B cell (primary cell): Measurements from ENCODE around the gene EPHB1. TPM values are rescaled to one million over a fixed set of nuclear protein-coding genes. Genes with fewer than 3 reads are reported as not detected.

Source experiments
- ATAC-seq: fragments of 200-7000 bp; cut with Tn5 transposase; one replicate; pipeline ENCODE4 v1.10.0; 2021; ENCODE audit warnings: low read depth, mild to moderate bottlenecking, moderate number of reproducible peaks, moderate library complexity
- CTCF ChIA-PET: fragments of 350-600 bp; sonication (Branson Sonifier 250); formaldehyde crosslinking; loops from one replicate; lab custom pipeline; 2021; ENCODE audit warnings: antibody characterized with exemption, inconsistent platforms; lab: Charles Lee
- POLR2A ChIA-PET: fragments of 350-600 bp; sonication (Branson Sonifier 250); formaldehyde crosslinking; loops from one replicate; lab custom pipeline; 2021; ENCODE audit warnings: antibody characterized with exemption; lab: Charles Lee
- DNase-seq: peaks from one replicate; pipeline ENCODE4 v3.0.0; 2013
- H2AFZ ChIP-seq: 2 replicates; pipeline ENCODE4 v1.6.1; 2012; ENCODE audit warnings: mild to moderate bottlenecking, low read depth, low read length; ENCODE audit not compliant: insufficient read depth, poor library complexity, severe bottlenecking
- H3K27ac ChIP-seq, 2 donors: 1 replicate in 1 of 2; 2 replicates in 1 of 2; pipeline ENCODE4 v1.5.1; 2012 to 2013; ENCODE audit warnings: low read length in 2 of 2, mild to moderate bottlenecking in 2 of 2, moderate library complexity in 1 of 2
- H3K27me3 ChIP-seq, 4 experiments: fragments of 200-600 bp in 1 of 4; sonication (generic) in 1 of 4; replicated peaks in 1 of 4; 1 replicate in 2 of 4; 2 replicates in 2 of 4; pipeline versions ENCODE4 v1.6.1 to v1.7.0; 2013 to 2016; ENCODE audit warnings: low read length in 3 of 4, mild to moderate bottlenecking in 2 of 4, mixed read lengths in 1 of 4, moderate library complexity in 1 of 4; ENCODE audit not compliant: insufficient read depth in 4 of 4, control insufficient read depth in 3 of 4; ENCODE audit errors: control extremely low read depth in 1 of 4
- H3K36me3 ChIP-seq, 2 experiments: replicated peaks in 1 of 2; 1 replicate in 1 of 2; 2 replicates in 1 of 2; pipeline versions ENCODE4 v1.6.1 to v1.7.1; 2013; ENCODE audit warnings: low read length in 1 of 2; ENCODE audit not compliant: insufficient read depth in 2 of 2, control insufficient read depth in 1 of 2; ENCODE audit errors: control extremely low read depth in 1 of 2, extremely low read depth in 1 of 2
- H3K4me1 ChIP-seq, 2 donors: fragments of 200-600 bp in 1 of 2; sonication (generic) in 1 of 2; 1 replicate in 1 of 2; 2 replicates in 1 of 2; pipeline versions ENCODE4 v1.5.1 to v1.6.1; 2013 to 2017; ENCODE audit warnings: low read length in 2 of 2; ENCODE audit not compliant: control insufficient read depth in 2 of 2, insufficient read depth in 2 of 2
- H3K4me2 ChIP-seq: replicated peaks from 2 replicates; pipeline ENCODE3; 2012; ENCODE audit warnings: mild to moderate bottlenecking, low read depth, low read length; ENCODE audit not compliant: poor library complexity, severe bottlenecking
- H3K4me3 ChIP-seq, 5 experiments: fragments of 200-600 bp in 1 of 5; sonication (generic) in 1 of 5; 1 replicate in 3 of 5; 2 replicates in 2 of 5; pipeline versions ENCODE4 v1.5.1 to v1.7.0; 2011 to 2016; ENCODE audit warnings: low read length in 4 of 5, mild to moderate bottlenecking in 4 of 5, low read depth in 2 of 5, control low read depth in 1 of 5, moderate library complexity in 1 of 5; ENCODE audit not compliant: insufficient read depth in 1 of 5; ENCODE audit errors: control extremely low read depth in 1 of 5, extremely low read depth in 1 of 5
- H3K79me2 ChIP-seq: fragments of 200-600 bp; sonication (generic); one replicate; pipeline ENCODE4 v1.6.0; 2016; ENCODE audit warnings: low read length; ENCODE audit not compliant: control insufficient read depth, insufficient read depth
- H3K9ac ChIP-seq: fragments of 200-600 bp; sonication (generic); 2 replicates; pipeline ENCODE4 v1.6.1; 2017; ENCODE audit warnings: mild to moderate bottlenecking, low read length, moderate library complexity
- H3K9me3 ChIP-seq, 3 donors: one replicate each; pipeline versions ENCODE4 v1.6.1 to v1.7.1; 2013; ENCODE audit warnings: low read length in 2 of 3; ENCODE audit not compliant: control insufficient read depth in 2 of 3, insufficient read depth in 1 of 3; ENCODE audit errors: control extremely low read depth in 1 of 3
- H4K20me1 ChIP-seq: 2 replicates; pipeline ENCODE4 v1.6.0; 2012; ENCODE audit warnings: mild to moderate bottlenecking, low read length; ENCODE audit not compliant: insufficient read depth, control insufficient read depth, poor library complexity, severe bottlenecking
- H3K27ac Mint-ChIP-seq: one replicate; pipeline ENCODE4 v1.8.0; 2021; ENCODE audit warnings: mixed read lengths
- H3K27me3 Mint-ChIP-seq: one replicate; pipeline ENCODE4 v1.8.0; 2021; ENCODE audit warnings: mixed read lengths
- H3K4me1 Mint-ChIP-seq: one replicate; pipeline ENCODE4 v1.8.0; 2021; ENCODE audit warnings: mixed read lengths
- H3K4me3 Mint-ChIP-seq: one replicate; pipeline ENCODE4 v1.8.0; 2021; ENCODE audit warnings: mixed read lengths
- H3K9me3 Mint-ChIP-seq: one replicate; pipeline ENCODE4 v1.8.0; 2022; ENCODE audit warnings: mixed read lengths; ENCODE audit not compliant: insufficient read depth
- EZH2 ChIP-seq: IDR thresholded peaks from 2 replicates; pipeline ENCODE4 v1.6.1; 2012; ENCODE audit warnings: borderline replicate concordance, low read depth, mild to moderate bottlenecking, moderate library complexity, low read length; ENCODE audit not compliant: insufficient read depth, poor library complexity, severe bottlenecking
- WGBS: methylation state at CpG from one replicate; pipeline ENCODE4 v1.1.5; 2013; ENCODE audit warnings: missing lambda C conversion rate; ENCODE audit not compliant: insufficient coverage; 5-methylcytosine and 5-hydroxymethylcytosine counted together
- intact Hi-C: fragments of 100-400 bp; cut with micrococcal nuclease; formaldehyde crosslinking; loops from one replicate; pipeline ENCODE4 v1.10.0; 2022
- polyA plus RNA-seq: library from polyadenylated mRNA; depleted of rRNA; stranded (reverse); fragments of >200 nt; gene quantifications from 2 replicates; pipeline ENCODE4 v1.2.3, GENCODE V29; 2012
- total RNA-seq, 2 donors: library from RNA; stranded (reverse); fragments of 120-200 nt in 1 of 2; gene quantifications; 1 replicate in 1 of 2; 2 replicates in 1 of 2; pipeline versions ENCODE4 v1.2.3 to v1.2.4, GENCODE V29; 2013 to 2022
- TF ChIP-seq, protein P1 (sequence below): fragments of 200-600 bp; IDR thresholded peaks from one replicate; pipeline ENCODE4 v1.8.0; 2022; ENCODE audit warnings: antibody characterized with exemption, mild to moderate bottlenecking

Gene EPHB1
- total and polyA plus RNA-seq, 2 donors (not counting 1 experiment from before 2014, with no cell fraction given) = 0.01 TPM; not detected in 1

- WGBS = 88% methylated on average over 1 of the region's 2 CpGs
- no peak overlapping the region for H2AFZ ChIP-seq
- no peaks in the 10 kb centered on the region for H3K79me2 ChIP-seq
- H3K27me3 ChIP-seq = no peaks in the 10 kb centered on the region
- H3K27ac ChIP-seq = no peak overlapping the region
- peaks cover 0 to 3% (median 0%) of the 10 kb centered on the region in 3 donors for H3K9me3 ChIP-seq
- CTCF ChIA-PET = no interaction called here
- no peak overlapping the region for H3K4me2 ChIP-seq
- H3K27ac Mint-ChIP-seq = no peak overlapping the region
- intact Hi-C loops = no loop called here
- no peak for TF ChIP-seq EZH2
- TF ChIP-seq, protein P1, sequence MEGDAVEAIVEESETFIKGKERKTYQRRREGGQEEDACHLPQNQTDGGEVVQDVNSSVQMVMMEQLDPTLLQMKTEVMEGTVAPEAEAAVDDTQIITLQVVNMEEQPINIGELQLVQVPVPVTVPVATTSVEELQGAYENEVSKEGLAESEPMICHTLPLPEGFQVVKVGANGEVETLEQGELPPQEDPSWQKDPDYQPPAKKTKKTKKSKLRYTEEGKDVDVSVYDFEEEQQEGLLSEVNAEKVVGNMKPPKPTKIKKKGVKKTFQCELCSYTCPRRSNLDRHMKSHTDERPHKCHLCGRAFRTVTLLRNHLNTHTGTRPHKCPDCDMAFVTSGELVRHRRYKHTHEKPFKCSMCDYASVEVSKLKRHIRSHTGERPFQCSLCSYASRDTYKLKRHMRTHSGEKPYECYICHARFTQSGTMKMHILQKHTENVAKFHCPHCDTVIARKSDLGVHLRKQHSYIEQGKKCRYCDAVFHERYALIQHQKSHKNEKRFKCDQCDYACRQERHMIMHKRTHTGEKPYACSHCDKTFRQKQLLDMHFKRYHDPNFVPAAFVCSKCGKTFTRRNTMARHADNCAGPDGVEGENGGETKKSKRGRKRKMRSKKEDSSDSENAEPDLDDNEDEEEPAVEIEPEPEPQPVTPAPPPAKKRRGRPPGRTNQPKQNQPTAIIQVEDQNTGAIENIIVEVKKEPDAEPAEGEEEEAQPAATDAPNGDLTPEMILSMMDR = no peak
- POLR2A ChIA-PET = no interaction called here
- no peaks in the 10 kb centered on the region for H3K4me1 Mint-ChIP-seq
- no peak overlapping the region for H3K4me3 ChIP-seq
- ATAC-seq (no peak), DNase-seq (no peak)
- no peaks in the 10 kb centered on the region for H4K20me1 ChIP-seq
- H3K4me1 ChIP-seq = no peaks in the 10 kb centered on the region
- no peaks in the 10 kb centered on the region for H3K27me3 Mint-ChIP-seq
- H3K9me3 Mint-ChIP-seq = no peaks in the 10 kb centered on the region
- H3K9ac ChIP-seq = no peak overlapping the region
- no peaks in the 10 kb centered on the region for H3K36me3 ChIP-seq
- no peak overlapping the region for H3K4me3 Mint-ChIP-seq
Observed at GRCh38 chr3:135125171-135125801, 330.2 kb downstream of the EPHB1 start.

GRCh38 chr3:135127946-135128470 lies 332.9 kb downstream of the EPHB1 start:
- no peak overlapping the region for H2AFZ ChIP-seq
- H3K4me1 ChIP-seq = no peaks in the 10 kb centered on the region
- no peaks in the 10 kb centered on the region for H3K79me2 ChIP-seq
- Mint-ChIP-seq H3K4me3 (no peak overlapping the region), H3K27me3 (no peaks in the 10 kb centered on the region), H3K9me3 (no peaks in the 10 kb centered on the region), H3K27ac (no peak overlapping the region), H3K4me1 (no peaks in the 10 kb centered on the region)
- TF ChIP-seq, protein P1 = no peak
- no peak for TF ChIP-seq EZH2
- peaks cover 0 to 8% (median 0%) of the 10 kb centered on the region in 3 donors for H3K9me3 ChIP-seq
- no peak overlapping the region for H3K4me2 ChIP-seq
- WGBS = 89% methylated on average over 4 of the region's 5 CpGs
- ChIA-PET POLR2A (no interaction called here), CTCF (no interaction called here)
- H3K27ac ChIP-seq = no peak overlapping the region
- no peaks in the 10 kb centered on the region for H3K36me3 ChIP-seq
- no peaks in the 10 kb centered on the region for H3K27me3 ChIP-seq
- no peak overlapping the region for H3K9ac ChIP-seq
- intact Hi-C loops = no loop called here
- no peak overlapping the region for H3K4me3 ChIP-seq
- DNase-seq (no peak), ATAC-seq (no peak)
- no peaks in the 10 kb centered on the region for H4K20me1 ChIP-seq
